C4-2B (cell line): Measurements from ENCODE around the gene TCF19.

Source experiments
- ZFX ChIP-seq: fragments of 450-650 bp; IDR thresholded peaks from 2 replicates; pipeline ENCODE4 v1.6.1; 2017
- TF ChIP-seq, protein P1 (sequence below): fragments of 450-650 bp; conservative IDR thresholded peaks from 2 replicates; pipeline ENCODE4 v1.5.1; 2017; ENCODE audit warnings: mild to moderate bottlenecking

- TF ChIP-seq, protein P1, sequence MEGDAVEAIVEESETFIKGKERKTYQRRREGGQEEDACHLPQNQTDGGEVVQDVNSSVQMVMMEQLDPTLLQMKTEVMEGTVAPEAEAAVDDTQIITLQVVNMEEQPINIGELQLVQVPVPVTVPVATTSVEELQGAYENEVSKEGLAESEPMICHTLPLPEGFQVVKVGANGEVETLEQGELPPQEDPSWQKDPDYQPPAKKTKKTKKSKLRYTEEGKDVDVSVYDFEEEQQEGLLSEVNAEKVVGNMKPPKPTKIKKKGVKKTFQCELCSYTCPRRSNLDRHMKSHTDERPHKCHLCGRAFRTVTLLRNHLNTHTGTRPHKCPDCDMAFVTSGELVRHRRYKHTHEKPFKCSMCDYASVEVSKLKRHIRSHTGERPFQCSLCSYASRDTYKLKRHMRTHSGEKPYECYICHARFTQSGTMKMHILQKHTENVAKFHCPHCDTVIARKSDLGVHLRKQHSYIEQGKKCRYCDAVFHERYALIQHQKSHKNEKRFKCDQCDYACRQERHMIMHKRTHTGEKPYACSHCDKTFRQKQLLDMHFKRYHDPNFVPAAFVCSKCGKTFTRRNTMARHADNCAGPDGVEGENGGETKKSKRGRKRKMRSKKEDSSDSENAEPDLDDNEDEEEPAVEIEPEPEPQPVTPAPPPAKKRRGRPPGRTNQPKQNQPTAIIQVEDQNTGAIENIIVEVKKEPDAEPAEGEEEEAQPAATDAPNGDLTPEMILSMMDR, result no peak
- no peak for TF ChIP-seq ZFX
Observed at GRCh38 chr6:31168606-31169005, 10.2 kb downstream of the TCF19 start.
